Forelimb muscle (tissue), 1 donor: ENCODE data around the gene LPAR1. TPM values are rescaled to one million over a fixed set of nuclear protein-coding genes. Genes with fewer than 3 reads are reported as not detected.
"Not testable (repeated sequence)": the region's sequence is repeated elsewhere in the genome, so short reads cannot be mapped to it uniquely, and the experiment has no call there.

ENCODE experiments used
- DNase-seq: peaks from one replicate; pipeline ENCODE4 v3.0.0-alpha.2; 2013; ENCODE audit warnings: low read depth
- polyA plus RNA-seq: library from polyadenylated mRNA; unstranded; fragments of 120-200 nt; gene quantifications from one replicate; pipeline ENCODE4 v1.2.1, GENCODE V29; 2013; ENCODE audit not compliant: insufficient read length

LPAR1 gene
- polyA plus RNA-seq, 1 donor: 33.8 TPM

- no peak for DNase-seq
These were observed 161.3 kb downstream of the LPAR1 start for GRCh38 chr9:110876929-110877328.

- DNase-seq: no peak
These were observed 163.2 kb downstream of the LPAR1 start for GRCh38 chr9:110874963-110875674.

GRCh38 chr9:110872920-110873319, 165.3 kb downstream of the LPAR1 start:
- no peak for DNase-seq

- no peak for DNase-seq
These were observed 166.5 kb downstream of the LPAR1 start for GRCh38 chr9:110871736-110872135.

- DNase-seq: no peak
These were observed 168.3 kb downstream of the LPAR1 start for GRCh38 chr9:110869931-110870330.

GRCh38 chr9:110864011-110864410, 174.3 kb downstream of the LPAR1 start:
- no peak for DNase-seq

- DNase-seq: not testable (repeated sequence)
These were observed 176.7 kb downstream of the LPAR1 start for GRCh38 chr9:110861370-110862110.

GRCh38 chr9:110856772-110857171, 181.5 kb downstream of the LPAR1 start:
- no peak for DNase-seq

- no peak for DNase-seq
These were observed 187.7 kb downstream of the LPAR1 start for GRCh38 chr9:110850401-110851135.

- no peak for DNase-seq
These were observed 190.6 kb downstream of the LPAR1 start for GRCh38 chr9:110847671-110848070.

- no peak for DNase-seq
These were observed 192.1 kb downstream of the LPAR1 start for GRCh38 chr9:110846215-110846614.

GRCh38 chr9:110844121-110844520, 194.1 kb downstream of the LPAR1 start:
- DNase-seq: no peak

- no peak for DNase-seq
These were observed 195.3 kb downstream of the LPAR1 start for GRCh38 chr9:110842986-110843385.

- no peak for DNase-seq
These were observed 196.1 kb downstream of the LPAR1 start for GRCh38 chr9:110842169-110842568.

- no peak for DNase-seq
These were observed 200.8 kb downstream of the LPAR1 start for GRCh38 chr9:110837401-110838005.

- no peak for DNase-seq
These were observed 202.4 kb downstream of the LPAR1 start for GRCh38 chr9:110835859-110836271.

GRCh38 chr9:110835404-110835803, 202.9 kb downstream of the LPAR1 start:
- DNase-seq: no peak

GRCh38 chr9:110832926-110833325, 205.3 kb downstream of the LPAR1 start:
- DNase-seq: no peak

GRCh38 chr9:110830495-110830894, 207.8 kb downstream of the LPAR1 start:
- DNase-seq: no peak

GRCh38 chr9:110828264-110828663, 210.0 kb downstream of the LPAR1 start:
- peak; percentile 89 for DNase-seq

GRCh38 chr9:110826400-110826799, 211.9 kb downstream of the LPAR1 start:
- not testable (repeated sequence) for DNase-seq

GRCh38 chr9:110825950-110826349, 212.3 kb downstream of the LPAR1 start:
- no peak for DNase-seq
